GM23338 (cell line): ENCODE measurements around the gene VPS72.

Experiments used
- EZH2phosphoT487 ChIP-seq: fragments of 200-600 bp; sonication (generic); IDR thresholded peaks from one replicate; pipeline ENCODE4 v1.8.1; 2018; ENCODE audit warnings: antibody characterized with exemption; ENCODE audit not compliant: unreplicated experiment
- TF ChIP-seq, protein P1 (sequence below), 2 experiments: fragments of 200-600 bp in 1 of 2; sonication (generic) in 1 of 2; conservative IDR thresholded peaks; 2 replicates each; pipeline versions ENCODE4 v1.5.1 to v1.6.1; 2016 to 2017; ENCODE audit warnings: antibody characterized with exemption in 2 of 2, low read depth in 2 of 2, mild to moderate bottlenecking in 2 of 2, moderate library complexity in 1 of 2

DNA sequence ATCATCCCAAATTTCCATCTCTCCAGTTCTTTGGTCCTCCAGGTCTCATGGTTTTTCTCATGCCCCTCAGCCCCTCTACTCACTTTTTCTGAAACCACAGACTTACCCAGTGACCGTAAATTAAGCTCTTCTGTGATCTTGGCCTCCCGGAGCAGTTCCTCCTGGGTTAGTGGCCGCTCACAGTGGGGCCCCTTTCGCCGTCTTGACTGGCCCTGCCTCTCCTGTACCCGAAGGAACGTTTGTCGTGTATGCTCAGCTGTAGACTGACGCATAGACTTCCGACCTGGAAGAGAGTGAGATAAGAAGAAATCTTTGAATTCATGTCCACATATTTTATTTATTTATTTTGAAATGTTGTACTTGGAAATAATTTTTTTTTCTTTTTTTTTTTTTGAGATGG is 5.8 kb downstream of the VPS72 start:
- TF ChIP-seq EZH2phosphoT487 = no peak
- TF ChIP-seq, protein P1, sequence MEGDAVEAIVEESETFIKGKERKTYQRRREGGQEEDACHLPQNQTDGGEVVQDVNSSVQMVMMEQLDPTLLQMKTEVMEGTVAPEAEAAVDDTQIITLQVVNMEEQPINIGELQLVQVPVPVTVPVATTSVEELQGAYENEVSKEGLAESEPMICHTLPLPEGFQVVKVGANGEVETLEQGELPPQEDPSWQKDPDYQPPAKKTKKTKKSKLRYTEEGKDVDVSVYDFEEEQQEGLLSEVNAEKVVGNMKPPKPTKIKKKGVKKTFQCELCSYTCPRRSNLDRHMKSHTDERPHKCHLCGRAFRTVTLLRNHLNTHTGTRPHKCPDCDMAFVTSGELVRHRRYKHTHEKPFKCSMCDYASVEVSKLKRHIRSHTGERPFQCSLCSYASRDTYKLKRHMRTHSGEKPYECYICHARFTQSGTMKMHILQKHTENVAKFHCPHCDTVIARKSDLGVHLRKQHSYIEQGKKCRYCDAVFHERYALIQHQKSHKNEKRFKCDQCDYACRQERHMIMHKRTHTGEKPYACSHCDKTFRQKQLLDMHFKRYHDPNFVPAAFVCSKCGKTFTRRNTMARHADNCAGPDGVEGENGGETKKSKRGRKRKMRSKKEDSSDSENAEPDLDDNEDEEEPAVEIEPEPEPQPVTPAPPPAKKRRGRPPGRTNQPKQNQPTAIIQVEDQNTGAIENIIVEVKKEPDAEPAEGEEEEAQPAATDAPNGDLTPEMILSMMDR (conservative IDR thresholded peaks at IDR 0.05; ENCODE audit: low read depth in 2 of 2) = no peak
